Esophagus squamous epithelium (tissue), 5 donors: ENCODE results near the gene KCNH6. TPM values are rescaled to one million over a fixed set of nuclear protein-coding genes. Genes with fewer than 3 reads are reported as not detected.

Experiments used
- DNase-seq: peaks from one replicate; lab custom pipeline; 2025; lab: John Stamatoyannopoulos, UW
- H3K27ac ChIP-seq, 4 donors: fragments of 200-600 bp; sonication (generic); one replicate each; pipeline ENCODE4 v1.5.1; 2016 to 2019; ENCODE audit warnings: mild to moderate bottlenecking in 1 of 4
- H3K27me3 ChIP-seq, 4 donors: fragments of 200-600 bp; sonication (generic); 1 replicate in 3 of 4; 2 replicates in 1 of 4; pipeline versions ENCODE4 v1.5.1 to v1.6.0; 2017 to 2021; ENCODE audit warnings: antibody characterized with exemption in 1 of 4
- H3K36me3 ChIP-seq, 3 donors: fragments of 200-600 bp; sonication (generic); one replicate each; pipeline ENCODE4 v1.5.1; 2016 to 2019
- H3K4me1 ChIP-seq, 3 donors: fragments of 200-600 bp; sonication (generic); one replicate each; pipeline ENCODE4 v1.5.1; 2017 to 2019
- H3K4me3 ChIP-seq, 4 donors: fragments of 200-600 bp; sonication (generic); 1 replicate in 3 of 4; 2 replicates in 1 of 4; pipeline ENCODE4 v1.5.1; 2016 to 2019; ENCODE audit warnings: mild to moderate bottlenecking in 2 of 4, moderate library complexity in 1 of 4
- H3K9me3 ChIP-seq, 3 donors: fragments of 200-600 bp; sonication (generic); one replicate each; pipeline ENCODE4 v1.5.1; 2016 to 2019
- POLR2A ChIP-seq, 4 donors: fragments of 450-650 bp; IDR thresholded peaks; one replicate each; pipeline ENCODE4 v1.6.1; 2017; ENCODE audit warnings: antibody characterized with exemption in 4 of 4, mild to moderate bottlenecking in 4 of 4, moderate library complexity in 3 of 4
- WGBS, 2 donors: methylation state at CpG; one replicate each; pipeline ENCODE4 v1.1.5; 2018; 5-methylcytosine and 5-hydroxymethylcytosine counted together
- intact Hi-C: fragments of 100-400 bp; cut with DNase I; formaldehyde crosslinking; loops from one replicate; pipeline ENCODE4 v1.15.0; 2022
- total RNA-seq, 4 donors: library from RNA; depleted of rRNA; stranded (reverse); fragments of >200 nt; gene quantifications; one replicate each; pipeline ENCODE4 v1.1.0, GENCODE V29; 2016
- TF ChIP-seq, protein P1 (sequence below), 6 experiments: fragments of 450-650 bp in 4 of 6; fragments of 200-600 bp in 2 of 6; sonication (generic) in 2 of 6; IDR thresholded peaks; one replicate each; pipeline ENCODE4 v1.5.1; 2016 to 2019; ENCODE audit warnings: antibody characterized with exemption in 6 of 6, mild to moderate bottlenecking in 4 of 6, moderate library complexity in 4 of 6
- donor health status: DM: yes; HTN: yes; CAD: no.

The KCNH6 gene
- total RNA-seq, 4 donors from 2014 or later = not detected

DNA sequence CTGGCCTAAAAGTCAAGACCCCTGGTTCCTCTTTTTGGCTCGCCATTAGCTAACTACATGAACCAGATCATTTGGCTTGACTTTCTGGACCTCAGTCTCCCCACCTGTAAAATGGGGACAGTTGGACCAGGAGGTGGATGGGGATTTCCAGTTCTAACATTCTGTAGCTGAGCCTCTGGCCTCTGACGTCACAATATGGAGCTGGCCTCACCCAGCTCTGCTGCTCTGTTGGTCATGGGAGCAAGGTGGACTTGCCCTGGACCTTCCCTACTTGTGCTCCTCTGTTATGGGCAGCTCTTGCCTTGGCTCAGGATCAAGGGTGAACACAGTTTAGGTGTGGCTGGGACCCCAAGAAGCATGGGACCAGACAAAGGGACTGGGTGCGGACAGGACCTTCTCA, 16.5 kb upstream of the KCNH6 start:
- intact Hi-C loops = no loop called here
- no peak overlapping the region for H3K27ac ChIP-seq
- 100% methylated on average over 1 to 2 of the region's 3 CpGs for WGBS, 2 donors

DNA sequence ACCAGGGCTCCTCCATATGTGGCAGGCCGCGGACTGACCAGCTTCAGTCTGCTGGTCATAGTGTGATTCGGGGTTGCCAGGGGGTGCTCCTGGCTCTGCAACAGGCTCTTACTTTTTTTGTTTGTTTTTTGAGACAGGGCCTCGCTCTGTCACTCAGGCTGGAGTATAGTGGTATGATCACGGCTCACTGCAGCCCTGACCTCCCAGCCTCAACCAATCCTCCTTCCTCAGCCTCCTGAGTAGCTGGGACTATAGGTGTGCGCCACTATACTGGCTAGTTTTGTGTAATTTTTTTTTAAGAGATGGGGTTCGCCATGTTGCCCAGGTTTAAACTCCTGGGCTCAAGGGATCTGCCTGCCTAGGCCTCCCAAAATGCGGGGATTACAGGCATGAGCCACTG, 11.8 kb upstream of the KCNH6 start:
- Histone ChIP-seq H3K27ac (no peak overlapping the region), H3K9me3 (no peaks in the 10 kb centered on the region), H3K27me3 (peaks cover 0 to 29% (median 0%) of the 10 kb centered on the region in 4 donors), H3K4me1 (no peaks in the 10 kb centered on the region), H3K36me3 (no peaks in the 10 kb centered on the region), H3K4me3 (no peak overlapping the region)
- 84 to 90% methylated on average over 5 to 8 of the region's 8 CpGs for WGBS, 2 donors
- no peak for DNase-seq
- intact Hi-C loops = no loop called here
- no peak for TF ChIP-seq POLR2A (IDR thresholded peaks at IDR 0.05)
- TF ChIP-seq, protein P1, sequence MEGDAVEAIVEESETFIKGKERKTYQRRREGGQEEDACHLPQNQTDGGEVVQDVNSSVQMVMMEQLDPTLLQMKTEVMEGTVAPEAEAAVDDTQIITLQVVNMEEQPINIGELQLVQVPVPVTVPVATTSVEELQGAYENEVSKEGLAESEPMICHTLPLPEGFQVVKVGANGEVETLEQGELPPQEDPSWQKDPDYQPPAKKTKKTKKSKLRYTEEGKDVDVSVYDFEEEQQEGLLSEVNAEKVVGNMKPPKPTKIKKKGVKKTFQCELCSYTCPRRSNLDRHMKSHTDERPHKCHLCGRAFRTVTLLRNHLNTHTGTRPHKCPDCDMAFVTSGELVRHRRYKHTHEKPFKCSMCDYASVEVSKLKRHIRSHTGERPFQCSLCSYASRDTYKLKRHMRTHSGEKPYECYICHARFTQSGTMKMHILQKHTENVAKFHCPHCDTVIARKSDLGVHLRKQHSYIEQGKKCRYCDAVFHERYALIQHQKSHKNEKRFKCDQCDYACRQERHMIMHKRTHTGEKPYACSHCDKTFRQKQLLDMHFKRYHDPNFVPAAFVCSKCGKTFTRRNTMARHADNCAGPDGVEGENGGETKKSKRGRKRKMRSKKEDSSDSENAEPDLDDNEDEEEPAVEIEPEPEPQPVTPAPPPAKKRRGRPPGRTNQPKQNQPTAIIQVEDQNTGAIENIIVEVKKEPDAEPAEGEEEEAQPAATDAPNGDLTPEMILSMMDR (IDR thresholded peaks at IDR 0.05) = no peak

More for the DNA sequence above, 16.5 kb upstream of the KCNH6 start:
- Histone ChIP-seq H3K4me3 (no peak overlapping the region), H3K4me1 (peaks cover 0 to 5% (median 0%) of the 10 kb centered on the region in 3 donors), H3K27me3 (peaks cover 0 to 64% (median 0%) of the 10 kb centered on the region in 4 donors), H3K36me3 (no peaks in the 10 kb centered on the region), H3K9me3 (no peaks in the 10 kb centered on the region)
- TF ChIP-seq, protein P1 (IDR thresholded peaks at IDR 0.05) = no peak
- TF ChIP-seq POLR2A (IDR thresholded peaks at IDR 0.05) = no peak
- DNase-seq = no peak

DNA sequence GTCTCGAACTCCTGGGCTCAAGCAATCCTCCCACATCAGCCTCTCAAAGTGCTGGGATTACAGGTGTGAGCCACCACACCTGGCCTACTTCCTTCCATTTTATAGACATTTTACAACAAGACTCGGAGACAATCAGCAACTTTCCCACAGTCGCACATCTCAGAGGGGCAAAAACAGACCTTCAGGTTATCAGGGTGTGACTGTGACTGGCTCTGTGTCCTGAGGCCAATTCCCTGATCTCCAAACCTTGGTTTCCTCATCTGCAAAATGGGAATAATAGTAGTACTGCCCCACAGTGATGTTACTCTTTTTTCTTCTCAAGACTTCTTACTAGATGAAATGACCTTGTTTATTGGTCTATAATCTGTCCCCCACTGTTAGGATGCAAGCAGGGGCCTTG, 10.8 kb upstream of the KCNH6 start:
- WGBS, 2 donors = 89 to 94% methylated on average over 2 to 3 of the region's 3 CpGs
- intact Hi-C loops = no loop called here

DNA sequence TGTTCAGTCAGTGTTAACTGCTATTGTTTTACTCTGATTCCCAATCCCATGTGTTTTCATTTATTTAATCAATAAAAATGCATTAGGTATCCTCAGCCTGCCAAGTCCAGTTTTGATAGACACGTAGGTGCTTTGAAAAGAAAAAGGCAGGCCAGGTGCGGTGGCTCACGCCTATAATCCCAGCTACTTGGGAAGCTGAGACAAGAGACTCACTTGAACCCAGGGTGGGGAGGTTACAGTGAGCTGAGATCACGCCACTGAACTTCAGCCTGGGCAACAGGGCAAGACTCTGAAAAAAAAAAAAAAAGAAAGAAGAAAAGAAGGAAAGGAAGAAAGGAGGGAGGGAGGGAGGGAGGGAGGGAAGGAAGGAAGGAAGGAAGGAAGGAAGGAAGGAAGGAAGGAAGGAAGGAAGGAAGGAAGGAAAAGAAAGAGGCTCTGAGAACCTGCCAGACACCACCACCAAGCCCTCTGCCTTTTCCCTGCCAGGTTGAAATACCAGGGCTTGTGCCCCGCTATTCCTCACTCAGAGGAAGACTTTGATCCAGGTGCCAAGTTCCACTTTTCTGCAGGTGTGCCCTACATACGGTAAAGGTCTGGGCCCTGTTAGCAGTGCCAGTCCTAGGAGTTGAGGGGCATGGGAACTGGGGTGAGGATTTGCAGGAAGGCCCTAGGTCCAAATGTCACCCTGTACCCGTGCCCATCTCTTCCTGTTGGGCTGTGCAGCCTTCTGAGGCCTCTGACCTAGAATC, 10.1 kb upstream of the KCNH6 start:
- DNase-seq = no peak
- intact Hi-C loops = no loop called here
- H3K27ac ChIP-seq = no peak overlapping the region
- no peaks in the 10 kb centered on the region for H3K36me3 ChIP-seq
- no peak overlapping the region for H3K4me3 ChIP-seq
- TF ChIP-seq, protein P1 (IDR thresholded peaks at IDR 0.05) = no peak
- TF ChIP-seq POLR2A (IDR thresholded peaks at IDR 0.05) = no peak
- no peaks in the 10 kb centered on the region for H3K9me3 ChIP-seq
- H3K4me1 ChIP-seq = no peaks in the 10 kb centered on the region
- peaks cover 0 to 27% (median 0%) of the 10 kb centered on the region in 4 donors for H3K27me3 ChIP-seq
- 53 to 73% methylated on average over 6 of the region's 7 CpGs for WGBS, 2 donors

More for the DNA sequence above, 10.8 kb upstream of the KCNH6 start:
- H3K27me3 ChIP-seq = peaks cover 0 to 27% (median 0%) of the 10 kb centered on the region in 4 donors
- TF ChIP-seq, protein P1 (IDR thresholded peaks at IDR 0.05) = no peak
- TF ChIP-seq POLR2A (IDR thresholded peaks at IDR 0.05) = no peak
- no peaks in the 10 kb centered on the region for H3K36me3 ChIP-seq
- DNase-seq = no peak
- H3K9me3 ChIP-seq = no peaks in the 10 kb centered on the region
- no peaks in the 10 kb centered on the region for H3K4me1 ChIP-seq
- no peak overlapping the region for H3K27ac ChIP-seq
- no peak overlapping the region for H3K4me3 ChIP-seq

DNA sequence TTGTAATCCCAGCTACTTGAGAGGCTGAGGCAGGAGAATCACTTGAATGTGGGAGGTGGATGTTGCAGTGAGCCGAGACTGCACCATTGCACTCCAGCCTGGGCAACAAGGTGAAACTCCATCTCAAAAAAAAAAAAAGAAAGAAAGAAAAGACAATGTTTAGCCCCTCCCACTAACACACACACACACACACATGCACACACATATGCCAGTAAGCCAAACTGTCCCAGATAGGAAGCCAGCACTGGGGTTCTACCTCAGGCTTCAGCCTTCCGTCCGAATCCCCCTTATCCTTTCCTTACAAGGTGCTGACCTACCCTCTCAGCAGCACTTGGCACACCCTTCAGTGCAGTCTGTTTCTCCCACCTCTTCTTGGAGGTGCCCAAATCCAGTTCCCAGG, 8.7 kb upstream of the KCNH6 start:
- no peaks in the 10 kb centered on the region for H3K36me3 ChIP-seq
- WGBS, 2 donors = 73 to 79% methylated on average over 3 of the region's 3 CpGs
- no peak for TF ChIP-seq POLR2A (IDR thresholded peaks at IDR 0.05)
- TF ChIP-seq, protein P1 (IDR thresholded peaks at IDR 0.05) = no peak
- no peaks in the 10 kb centered on the region for H3K9me3 ChIP-seq
- H3K4me1 ChIP-seq = no peaks in the 10 kb centered on the region
- H3K27ac ChIP-seq = no peak overlapping the region
- intact Hi-C loops = no loop called here
- H3K4me3 ChIP-seq = no peak overlapping the region
- DNase-seq = no peak
- H3K27me3 ChIP-seq = peaks cover 0 to 26% (median 0%) of the 10 kb centered on the region in 4 donors
